C4-2B (cell line): ENCODE results near the gene GPR32.

Experiments
- CTCF ChIP-seq: fragments of 450-650 bp; conservative IDR thresholded peaks from 2 replicates; pipeline ENCODE4 v1.5.1; 2017; ENCODE audit warnings: mild to moderate bottlenecking
- ZFX ChIP-seq: fragments of 450-650 bp; IDR thresholded peaks from 2 replicates; pipeline ENCODE4 v1.6.1; 2017

- no peak for TF ChIP-seq CTCF
- TF ChIP-seq ZFX = no peak
Measured at GRCh38 chr19:50821248-50821612, 51.0 kb downstream of the GPR32 start.
